Spleen (tissue), 11 donors: ENCODE data around the gene MS4A6E. TPM values are rescaled to one million over a fixed set of nuclear protein-coding genes. Genes with fewer than 3 reads are reported as not detected.
"Not testable (repeated sequence)": the region's sequence is repeated elsewhere in the genome, so short reads cannot be mapped to it uniquely, and the experiment has no call there.

Source experiments
- DNase-seq: peaks from one replicate; pipeline ENCODE4 v3.0.0-alpha.2; 2020
- H3K27ac ChIP-seq, 8 donors: fragments of 200-600 bp; sonication (generic) in 7 of 8; 1 replicate in 4 of 8; 2 replicates in 4 of 8; pipeline versions ENCODE4 v1.5.0 to v1.8.0; 2016 to 2021; ENCODE audit warnings: inconsistent platforms in 4 of 8, mild to moderate bottlenecking in 4 of 8, moderate library complexity in 1 of 8
- H3K27me3 ChIP-seq, 7 donors: fragments of 200-600 bp; sonication (generic) in 6 of 7; replicated peaks in 1 of 7; 1 replicate in 4 of 7; 2 replicates in 3 of 7; pipeline versions ENCODE4 v1.5.0 to v1.8.0; 2016 to 2021; ENCODE audit warnings: inconsistent platforms in 3 of 7, mild to moderate bottlenecking in 1 of 7
- H3K36me3 ChIP-seq, 6 donors: fragments of 200-600 bp; sonication (generic) in 5 of 6; 1 replicate in 4 of 6; 2 replicates in 2 of 6; pipeline versions ENCODE4 v1.5.0 to v1.8.0; 2016 to 2021; ENCODE audit warnings: inconsistent platforms in 2 of 6
- H3K4me1 ChIP-seq, 6 donors: fragments of 200-600 bp; sonication (generic) in 5 of 6; 1 replicate in 3 of 6; 2 replicates in 3 of 6; pipeline versions ENCODE4 v1.5.0 to v1.8.0; 2016 to 2021; ENCODE audit warnings: inconsistent platforms in 3 of 6
- H3K4me3 ChIP-seq, 8 donors: fragments of 200-600 bp; sonication (generic) in 7 of 8; 1 replicate in 4 of 8; 2 replicates in 4 of 8; pipeline versions ENCODE4 v1.5.0 to v1.8.0; 2016 to 2021; ENCODE audit warnings: inconsistent platforms in 4 of 8, mild to moderate bottlenecking in 4 of 8, moderate library complexity in 2 of 8
- H3K9me3 ChIP-seq, 8 donors: fragments of 200-600 bp; sonication (generic) in 7 of 8; 1 replicate in 4 of 8; 2 replicates in 4 of 8; pipeline versions ENCODE4 v1.5.0 to v1.8.0; 2016 to 2021; ENCODE audit warnings: inconsistent platforms in 4 of 8
- POLR2A ChIP-seq, 3 donors: fragments of 450-650 bp; IDR thresholded peaks; one replicate each; pipeline ENCODE4 v1.5.1; 2017; ENCODE audit warnings: antibody characterized with exemption in 3 of 3, mild to moderate bottlenecking in 1 of 3
- POLR2AphosphoS5 ChIP-seq, 3 donors: sonication (generic); formaldehyde crosslinking; IDR thresholded peaks; one replicate each; pipeline ENCODE4 v1.5.1; 2017; ENCODE audit warnings: antibody characterized with exemption in 3 of 3
- whole genome bisulfite sequencing, 5 donors: extraction: QIAGEN DNeasy Blood & Tissue Kit in 3 of 5; methylation state at CpG; one replicate each; pipeline versions ENCODE4 v1.1.5 to v1.1.7; 2013 to 2018; 5-methylcytosine and 5-hydroxymethylcytosine counted together
- intact Hi-C: fragments of 100-400 bp; cut with DNase I; formaldehyde crosslinking; loops from one replicate; pipeline ENCODE4 v1.15.0; 2023; ENCODE audit warnings: low total_unique reads
- polyA plus RNA-seq, 3 donors: library from polyadenylated mRNA; stranded (reverse); fragments of 200-250 nt; gene quantifications; one replicate each; pipeline ENCODE4 v1.2.1, GENCODE V29; 2013
- total RNA-seq, 7 donors: library from RNA; depleted of rRNA in 3 of 7; stranded (reverse); fragments of >200 nt in 3 of 7; fragmentation: NEBNext Ultra II Directional in 4 of 7; extraction: Animal tissue kit (Norgen Biotek cat#: 25700) in 4 of 7; gene quantifications; one replicate each; pipeline versions ENCODE4 v1.1.0 to v1.2.1, GENCODE V29; 2016 to 2021
- TF ChIP-seq, protein P1 (sequence below), 11 experiments: fragments of 200-600 bp in 7 of 11; fragments of 450-650 bp in 4 of 11; sonication (generic) in 4 of 11; IDR thresholded peaks in 8 of 11; conservative IDR thresholded peaks in 3 of 11; 1 replicate in 7 of 11; 2 replicates in 4 of 11; pipeline versions ENCODE4 v1.4.0 to v1.8.0; 2016 to 2021; ENCODE audit warnings: antibody characterized with exemption in 11 of 11, inconsistent platforms in 4 of 11, mild to moderate bottlenecking in 1 of 11
- donor health status: healthy with polysubstance abuse.
- donor health status: DM: no; HTN: no; CAD: no; lungs with moderate emphysema.
- donor health status: DM: no; HTN: no; CAD: no.
- donor health status: Bipolar disorder and iron deficiency.
- donor health status: healthy.
- donor health status: DM: no; HTN: no; CAD: no.
- donor health status: DM: yes; HTN: yes; CAD: no.

MS4A6E gene
- total and polyA plus RNA-seq, 10 donors: 0.65 to 128 (median 4.8) TPM; not detected in 1

DNA sequence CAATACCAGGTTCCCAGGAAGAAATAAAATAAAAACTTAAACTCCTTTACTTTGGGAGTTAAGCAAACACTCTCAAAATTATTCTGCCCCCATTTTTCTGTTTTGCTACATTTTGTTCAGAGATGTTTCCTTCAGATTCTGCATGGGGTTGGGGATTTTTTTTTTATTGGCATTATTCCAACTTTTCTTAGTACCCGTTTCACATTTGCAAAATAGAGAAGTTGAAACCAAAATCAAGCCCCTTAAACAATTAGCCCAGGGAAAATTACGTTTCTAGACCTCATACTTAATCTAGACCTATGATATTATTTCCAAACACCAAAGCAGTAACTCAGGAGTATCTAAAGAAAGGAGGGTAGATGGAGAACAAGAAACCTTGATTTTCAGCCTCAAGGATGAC lies 30.7 kb downstream of the MS4A6E start:
- no peaks in the 10 kb centered on the region for H3K27me3 ChIP-seq
- H3K4me3 ChIP-seq: no peak overlapping the region
- intact Hi-C loops: no loop called here
- peak overlapping the region in 4 of 8 donors; percentile 8 to 43 (median 15) for H3K27ac ChIP-seq
- no peak for DNase-seq
- H3K4me1 ChIP-seq: peaks cover 0 to 19% (median 9%) of the 10 kb centered on the region in 6 donors
- TF ChIP-seq, protein P1, sequence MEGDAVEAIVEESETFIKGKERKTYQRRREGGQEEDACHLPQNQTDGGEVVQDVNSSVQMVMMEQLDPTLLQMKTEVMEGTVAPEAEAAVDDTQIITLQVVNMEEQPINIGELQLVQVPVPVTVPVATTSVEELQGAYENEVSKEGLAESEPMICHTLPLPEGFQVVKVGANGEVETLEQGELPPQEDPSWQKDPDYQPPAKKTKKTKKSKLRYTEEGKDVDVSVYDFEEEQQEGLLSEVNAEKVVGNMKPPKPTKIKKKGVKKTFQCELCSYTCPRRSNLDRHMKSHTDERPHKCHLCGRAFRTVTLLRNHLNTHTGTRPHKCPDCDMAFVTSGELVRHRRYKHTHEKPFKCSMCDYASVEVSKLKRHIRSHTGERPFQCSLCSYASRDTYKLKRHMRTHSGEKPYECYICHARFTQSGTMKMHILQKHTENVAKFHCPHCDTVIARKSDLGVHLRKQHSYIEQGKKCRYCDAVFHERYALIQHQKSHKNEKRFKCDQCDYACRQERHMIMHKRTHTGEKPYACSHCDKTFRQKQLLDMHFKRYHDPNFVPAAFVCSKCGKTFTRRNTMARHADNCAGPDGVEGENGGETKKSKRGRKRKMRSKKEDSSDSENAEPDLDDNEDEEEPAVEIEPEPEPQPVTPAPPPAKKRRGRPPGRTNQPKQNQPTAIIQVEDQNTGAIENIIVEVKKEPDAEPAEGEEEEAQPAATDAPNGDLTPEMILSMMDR (IDR thresholded peaks at IDR 0.05 in 8 of 11, conservative IDR thresholded peaks at IDR 0.05 in 3 of 11): no peak
- TF ChIP-seq POLR2AphosphoS5 (IDR thresholded peaks at IDR 0.05): no peak
- no peak for TF ChIP-seq POLR2A (IDR thresholded peaks at IDR 0.05)
- peaks cover 0 to 39% (median 27%) of the 10 kb centered on the region in 8 donors for H3K9me3 ChIP-seq
- WGBS, 5 donors: 10 to 15% (median 13%) methylated on average over 2 of the region's 2 CpGs
- no peaks in the 10 kb centered on the region for H3K36me3 ChIP-seq

DNA sequence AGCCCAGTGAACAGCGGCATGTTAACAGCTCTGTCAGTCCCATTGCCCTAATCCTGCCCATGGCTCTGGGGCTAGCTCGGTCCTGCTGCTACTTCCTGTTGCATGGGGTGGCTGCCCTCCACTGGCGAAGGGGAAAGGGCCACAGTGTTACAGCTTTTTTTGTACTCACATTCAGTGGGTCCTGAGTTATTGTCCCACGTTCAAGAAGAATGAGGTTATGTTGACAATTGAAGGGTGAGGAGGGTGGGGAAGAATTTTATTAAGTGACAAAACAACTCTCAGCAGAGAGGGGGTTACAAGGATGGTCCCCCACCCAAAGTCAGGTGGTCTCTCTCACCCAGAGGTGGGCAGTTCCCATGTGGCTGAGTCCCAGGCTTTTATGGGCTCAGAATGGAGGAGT lies 33.6 kb downstream of the MS4A6E start:
- DNase-seq: no peak
- Histone ChIP-seq H3K4me3 (no peak overlapping the region), H3K27me3 (no peaks in the 10 kb centered on the region), H3K4me1 (peaks cover 0 to 48% (median 32%) of the 10 kb centered on the region in 6 donors), H3K27ac (no peak overlapping the region), H3K36me3 (no peaks in the 10 kb centered on the region), H3K9me3 (peaks cover 0 to 25% (median 18%) of the 10 kb centered on the region in 8 donors)
- intact Hi-C loops: loop anchor here (5.0 to 10.0 kb wide), 2 partner anchors 127 to 254 kb away; no protein-coding TSS in a partner anchor
- 78 to 93% (median 84%) methylated on average over 4 of the region's 4 CpGs for WGBS, 5 donors
- TF ChIP-seq, protein P1 (IDR thresholded peaks at IDR 0.05 in 8 of 11, conservative IDR thresholded peaks at IDR 0.05 in 3 of 11): no peak
- TF ChIP-seq POLR2AphosphoS5 (IDR thresholded peaks at IDR 0.05) (no peak), POLR2A (IDR thresholded peaks at IDR 0.05) (no peak)

DNA sequence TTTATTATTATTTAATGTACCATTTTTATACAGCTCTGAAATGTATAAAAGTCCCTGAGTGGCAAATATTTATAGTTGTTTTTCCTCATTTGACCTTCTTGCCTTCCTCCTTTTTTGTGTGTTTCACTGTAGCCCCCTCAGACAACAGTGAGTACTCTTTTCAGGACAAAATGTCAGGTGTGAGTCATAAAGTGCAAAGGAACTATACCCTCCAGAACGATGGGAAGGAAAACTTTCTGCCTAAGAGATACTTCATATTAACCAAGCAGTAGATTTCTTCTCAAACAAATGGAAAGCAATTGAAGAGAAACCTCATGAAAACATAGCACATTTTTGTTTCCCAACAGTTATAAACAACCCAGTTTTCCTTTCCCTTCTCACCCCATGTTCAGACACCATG lies 35.2 kb downstream of the MS4A6E start:
- no peak for DNase-seq
- Histone ChIP-seq H3K36me3 (no peaks in the 10 kb centered on the region), H3K27ac (peak overlapping the region in 4 of 8 donors; percentile 79 to 89 (median 82)), H3K4me1 (peaks cover 0 to 64% (median 35%) of the 10 kb centered on the region in 6 donors), H3K27me3 (no peaks in the 10 kb centered on the region), H3K9me3 (peaks cover 0 to 25% (median 18%) of the 10 kb centered on the region in 8 donors), H3K4me3 (no peak overlapping the region)
- TF ChIP-seq, protein P1 (IDR thresholded peaks at IDR 0.05 in 8 of 11, conservative IDR thresholded peaks at IDR 0.05 in 3 of 11): no peak
- TF ChIP-seq POLR2A (IDR thresholded peaks at IDR 0.05) (no peak), POLR2AphosphoS5 (IDR thresholded peaks at IDR 0.05) (no peak)
- 18 to 38% (median 25%) methylated on average over 1 of the region's 1 CpG for WGBS, 5 donors
- intact Hi-C loops: loop anchor here (5.0 to 10.0 kb wide), 2 partner anchors 125 to 253 kb away; no protein-coding TSS in a partner anchor

DNA sequence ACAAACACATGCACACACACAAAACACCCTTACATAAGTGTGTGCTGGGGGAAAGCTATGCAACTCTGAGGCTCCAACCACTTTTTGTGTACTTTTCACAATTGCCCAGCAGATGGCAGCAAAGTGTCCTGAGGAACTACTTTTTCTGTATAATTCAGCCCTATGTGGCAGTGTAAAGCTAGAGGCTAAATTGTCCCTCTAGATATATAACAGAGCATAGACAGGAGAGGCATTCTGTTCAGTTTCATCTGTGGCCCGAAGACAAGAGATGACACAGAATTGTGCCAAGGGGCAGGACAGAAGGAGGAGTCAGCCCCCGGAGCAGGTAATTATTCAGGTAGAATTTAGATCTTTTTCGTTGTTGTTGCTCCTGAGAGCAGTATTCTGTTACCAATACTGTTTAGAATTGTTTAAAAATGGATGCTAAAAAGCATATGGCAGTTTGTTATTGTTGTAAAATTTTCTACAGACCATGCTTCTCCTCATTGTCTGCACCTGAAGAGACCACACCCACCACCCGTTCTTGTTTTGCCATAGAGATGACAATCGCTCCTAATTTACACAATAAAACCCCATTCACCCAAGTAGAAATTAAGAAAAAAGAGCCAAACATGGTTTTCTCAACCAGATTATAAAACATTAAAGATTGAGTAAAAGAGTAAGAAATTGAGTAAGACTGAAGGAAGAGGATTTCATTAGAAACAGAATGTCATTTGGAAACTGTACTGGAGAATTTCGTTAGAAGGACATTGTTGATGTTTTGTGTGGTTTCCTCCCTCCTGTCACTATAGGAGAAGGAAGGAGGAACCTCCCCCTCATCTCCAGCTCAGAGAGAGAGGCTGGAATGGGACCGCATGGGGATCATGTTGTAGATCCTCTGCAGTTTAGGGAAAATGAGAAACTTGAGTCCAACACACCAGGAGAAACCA lies 36.8 kb downstream of the MS4A6E start:
- H3K27ac ChIP-seq: peak overlapping the region; percentile 16 to 89 (median 80)
- H3K36me3 ChIP-seq: no peaks in the 10 kb centered on the region
- peaks cover 0 to 61% (median 26%) of the 10 kb centered on the region in 6 donors for H3K4me1 ChIP-seq
- no peaks in the 10 kb centered on the region for H3K27me3 ChIP-seq
- peaks cover 0 to 32% (median 18%) of the 10 kb centered on the region in 8 donors for H3K9me3 ChIP-seq
- TF ChIP-seq POLR2AphosphoS5 (IDR thresholded peaks at IDR 0.05): peak in 1 of 3 donors; percentile 44
- TF ChIP-seq POLR2A (IDR thresholded peaks at IDR 0.05): no peak
- TF ChIP-seq, protein P1 (IDR thresholded peaks at IDR 0.05 in 8 of 11, conservative IDR thresholded peaks at IDR 0.05 in 3 of 11): peak; percentile 59 to 84 (median 76)
- intact Hi-C loops: loop anchor here (5.0 to 10.0 kb wide), 2 partner anchors 123 to 251 kb away; no protein-coding TSS in a partner anchor
- H3K4me3 ChIP-seq: peak overlapping the region in 4 of 8 donors; percentile 0 to 60 (median 16)
- 30 to 38% (median 32%) methylated on average over 7 of the region's 7 CpGs for WGBS, 5 donors
- no peak for DNase-seq

DNA sequence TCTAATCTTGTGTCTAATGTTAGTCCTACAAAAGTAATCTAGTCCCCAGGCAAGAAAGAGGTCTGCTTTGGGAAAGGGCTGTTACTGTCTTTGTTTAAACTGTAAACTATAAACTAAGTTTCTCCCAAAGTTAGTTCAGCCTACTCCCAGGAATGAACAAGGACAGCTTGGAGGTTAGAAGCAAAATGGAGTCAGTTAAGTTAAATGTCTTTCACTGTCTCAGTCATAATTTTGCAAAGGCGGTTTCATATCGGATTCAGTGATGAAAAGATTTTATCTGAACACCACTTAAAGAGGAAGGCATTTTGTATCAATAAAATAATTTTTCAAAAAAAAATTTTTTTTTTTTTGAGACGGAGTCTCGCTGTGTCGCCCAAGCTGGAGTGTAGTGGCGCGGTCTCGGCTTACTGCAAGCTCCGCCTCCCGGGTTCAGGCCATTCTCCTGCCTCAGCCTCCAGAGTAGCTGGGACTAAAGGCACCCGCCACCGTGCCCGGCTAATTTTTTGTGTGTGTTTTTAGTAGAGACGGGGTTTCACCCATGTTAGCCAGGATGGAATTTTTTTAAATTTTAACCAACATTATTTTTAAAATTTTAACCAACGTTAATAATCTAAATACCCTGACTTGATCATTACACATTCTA lies 39.3 kb downstream of the MS4A6E start:
- Histone ChIP-seq H3K4me1 (peaks cover 0 to 71% (median 27%) of the 10 kb centered on the region in 6 donors), H3K9me3 (peaks cover 0 to 10% (median 3%) of the 10 kb centered on the region in 8 donors), H3K27ac (peak overlapping the region in 5 of 8 donors; percentile 26 to 89 (median 79))
- not testable (repeated sequence) for DNase-seq, H3K27me3 ChIP-seq, H3K36me3 ChIP-seq, H3K4me3 ChIP-seq
- intact Hi-C loops: loop anchor here (10.0 kb wide), 1 partner anchor 248 kb away; no protein-coding TSS in a partner anchor
- WGBS, 5 donors: 84 to 96% (median 88%) methylated on average over 15 of the region's 15 CpGs
